Natural killer cell treated with Interleukin-12 subunit alpha and Interleukin-12 subunit beta and Interleukin-15 and Interleukin-18, amount 100 ng/mL, for 72 hours (primary cell): ENCODE data around the gene GBX1. TPM values are rescaled to one million over a fixed set of nuclear protein-coding genes. Genes with fewer than 3 reads are reported as not detected.

Experiments used
- ATAC-seq, 2 donors: fragments of 150-1000 bp; cut with Tn5 transposase in 1 of 2; sonication (Bioruptor Pico), chemical (Tn5 transposase) in 1 of 2; 2 replicates each; pipeline ENCODE4 v1.10.0; 2021
- DNase-seq: peaks from one replicate; pipeline ENCODE4 v3.0.0; 2022; ENCODE audit warnings: low spot score
- H3K27ac Mint-ChIP-seq, 2 donors: 1 replicate in 1 of 2; 2 replicates in 1 of 2; pipeline ENCODE4 v1.8.0; 2022; ENCODE audit warnings: mixed read lengths in 2 of 2, mild to moderate bottlenecking in 1 of 2, moderate library complexity in 1 of 2
- H3K27me3 Mint-ChIP-seq, 2 donors: 1 replicate in 1 of 2; 2 replicates in 1 of 2; pipeline ENCODE4 v1.8.0; 2022; ENCODE audit warnings: mixed read lengths in 2 of 2
- H3K36me3 Mint-ChIP-seq: one replicate; pipeline ENCODE4 v1.8.0; 2022; ENCODE audit warnings: mixed read lengths
- H3K4me1 Mint-ChIP-seq, 2 donors: 1 replicate in 1 of 2; 2 replicates in 1 of 2; pipeline ENCODE4 v1.8.0; 2022; ENCODE audit warnings: low read depth in 2 of 2, mixed read lengths in 2 of 2, mild to moderate bottlenecking in 1 of 2
- H3K4me3 Mint-ChIP-seq: one replicate; pipeline ENCODE4 v1.8.0; 2022; ENCODE audit warnings: mixed read lengths
- H3K9me3 Mint-ChIP-seq: 2 replicates; pipeline ENCODE4 v1.8.0; 2022; ENCODE audit warnings: mixed read lengths
- total RNA-seq, 2 donors: library from RNA; stranded (reverse); gene quantifications; one replicate each; pipeline ENCODE4 v1.2.3, GENCODE V29; 2022

Gene GBX1
- total RNA-seq, 2 donors from 2014 or later = not detected

DNA sequence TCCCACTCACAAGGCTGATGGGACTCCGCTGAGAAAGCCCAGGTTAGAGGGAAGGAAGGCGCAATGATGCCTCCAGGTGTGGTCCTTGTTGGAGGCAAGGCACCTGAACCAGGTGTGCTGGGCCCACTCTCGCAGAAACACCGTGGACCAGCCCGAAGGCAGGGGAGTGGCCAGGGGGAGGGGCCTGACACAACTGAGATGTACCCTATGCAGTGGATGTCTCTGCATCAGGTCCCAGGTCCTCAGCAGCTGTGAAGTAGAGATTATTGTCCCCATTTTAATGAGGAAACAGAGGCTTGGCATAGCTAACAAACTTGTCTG lies 32.0 kb downstream of the GBX1 start:
- Mint-ChIP-seq H3K4me1 (no peaks in the 10 kb centered on the region), H3K27ac (no peak overlapping the region), H3K9me3 (no peaks in the 10 kb centered on the region), H3K4me3 (no peak overlapping the region), H3K36me3 (no peaks in the 10 kb centered on the region), H3K27me3 (no peaks in the 10 kb centered on the region)
- no peak for ATAC-seq
- DNase-seq = no peak

DNA sequence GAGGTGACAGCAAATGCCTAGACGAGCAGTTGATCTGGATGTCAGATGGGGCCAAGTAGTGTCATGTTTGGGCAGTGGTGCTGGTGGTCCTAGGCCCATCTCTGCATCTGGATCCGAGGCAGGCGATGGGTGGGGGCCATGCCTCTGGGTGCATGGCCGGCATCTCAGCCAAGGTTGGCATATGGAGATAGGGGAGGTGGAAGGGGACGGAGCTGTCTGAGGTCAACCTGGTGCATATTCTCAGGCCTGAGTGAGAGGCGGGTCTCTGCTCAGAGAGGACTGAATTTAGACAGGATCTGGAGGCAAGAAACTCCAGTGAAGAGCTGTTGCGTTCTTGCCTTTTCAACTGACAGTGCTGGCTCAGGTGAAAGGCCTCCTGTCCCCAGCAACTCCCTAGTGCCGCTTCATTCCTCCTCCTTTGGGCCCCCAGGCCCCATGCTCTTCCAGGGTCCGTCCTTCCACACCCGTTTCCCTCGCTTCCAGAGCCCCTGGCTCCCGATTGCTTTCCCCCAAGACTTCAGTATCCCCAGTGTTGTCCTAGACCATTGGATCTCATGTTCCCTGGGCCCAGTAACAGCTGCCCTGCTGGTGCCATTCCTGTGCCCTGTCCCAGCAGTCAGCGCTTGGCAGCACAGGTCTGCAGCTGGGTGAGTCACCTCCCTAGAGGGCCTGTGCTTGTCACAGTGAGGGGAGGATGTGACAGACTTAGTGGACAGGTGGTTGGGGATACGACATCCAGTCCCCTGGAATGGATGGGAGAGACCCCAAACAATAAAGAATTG lies 32.6 kb downstream of the GBX1 start:
- H3K36me3 Mint-ChIP-seq = no peaks in the 10 kb centered on the region
- no peak overlapping the region for H3K4me3 Mint-ChIP-seq
- H3K9me3 Mint-ChIP-seq = no peaks in the 10 kb centered on the region
- DNase-seq = no peak
- H3K27me3 Mint-ChIP-seq = no peaks in the 10 kb centered on the region
- ATAC-seq = no peak
- no peak overlapping the region for H3K27ac Mint-ChIP-seq
- no peaks in the 10 kb centered on the region for H3K4me1 Mint-ChIP-seq

DNA sequence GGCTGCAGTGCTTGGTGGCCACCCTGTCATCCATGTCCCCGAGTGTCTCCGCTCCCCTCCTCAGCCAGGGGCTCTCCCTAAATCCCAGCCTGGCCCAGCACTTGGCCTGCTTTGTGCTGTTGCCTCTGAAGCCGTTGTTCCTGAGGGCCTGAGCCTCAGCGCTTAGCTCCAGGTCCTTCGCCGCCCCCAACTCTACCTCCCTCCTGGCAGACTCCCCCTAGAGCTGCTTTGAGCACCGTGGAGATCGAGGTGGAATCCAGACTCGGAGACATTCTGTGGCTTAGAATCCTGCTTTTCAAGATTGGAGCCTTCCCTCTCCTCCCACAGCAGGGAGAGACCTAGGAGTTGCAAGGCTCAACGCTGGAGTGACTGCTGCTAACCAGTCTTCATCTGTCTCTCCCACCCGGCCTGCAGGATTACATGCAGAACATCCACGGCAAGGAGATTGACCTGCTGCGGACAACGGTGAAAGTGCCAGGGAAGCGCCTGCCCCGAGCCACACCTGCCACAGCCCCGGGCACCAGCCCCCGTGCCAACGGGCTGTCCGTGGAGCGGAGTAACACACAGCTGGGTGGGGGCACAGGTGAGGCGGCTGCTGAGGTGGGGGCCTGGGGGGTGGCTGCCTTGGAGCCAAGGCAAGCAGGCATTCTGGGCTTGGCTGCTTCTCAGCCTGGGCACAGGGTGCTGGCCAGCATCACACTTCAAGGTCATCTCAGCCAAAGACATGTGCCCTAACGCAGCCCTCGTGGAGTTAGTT lies 33.3 kb downstream of the GBX1 start:
- H3K27me3 Mint-ChIP-seq = no peaks in the 10 kb centered on the region
- ATAC-seq (no peak), DNase-seq (no peak)
- H3K36me3 Mint-ChIP-seq = no peaks in the 10 kb centered on the region
- no peak overlapping the region for H3K27ac Mint-ChIP-seq
- H3K4me1 Mint-ChIP-seq = no peaks in the 10 kb centered on the region
- H3K4me3 Mint-ChIP-seq = no peak overlapping the region
- no peaks in the 10 kb centered on the region for H3K9me3 Mint-ChIP-seq

DNA sequence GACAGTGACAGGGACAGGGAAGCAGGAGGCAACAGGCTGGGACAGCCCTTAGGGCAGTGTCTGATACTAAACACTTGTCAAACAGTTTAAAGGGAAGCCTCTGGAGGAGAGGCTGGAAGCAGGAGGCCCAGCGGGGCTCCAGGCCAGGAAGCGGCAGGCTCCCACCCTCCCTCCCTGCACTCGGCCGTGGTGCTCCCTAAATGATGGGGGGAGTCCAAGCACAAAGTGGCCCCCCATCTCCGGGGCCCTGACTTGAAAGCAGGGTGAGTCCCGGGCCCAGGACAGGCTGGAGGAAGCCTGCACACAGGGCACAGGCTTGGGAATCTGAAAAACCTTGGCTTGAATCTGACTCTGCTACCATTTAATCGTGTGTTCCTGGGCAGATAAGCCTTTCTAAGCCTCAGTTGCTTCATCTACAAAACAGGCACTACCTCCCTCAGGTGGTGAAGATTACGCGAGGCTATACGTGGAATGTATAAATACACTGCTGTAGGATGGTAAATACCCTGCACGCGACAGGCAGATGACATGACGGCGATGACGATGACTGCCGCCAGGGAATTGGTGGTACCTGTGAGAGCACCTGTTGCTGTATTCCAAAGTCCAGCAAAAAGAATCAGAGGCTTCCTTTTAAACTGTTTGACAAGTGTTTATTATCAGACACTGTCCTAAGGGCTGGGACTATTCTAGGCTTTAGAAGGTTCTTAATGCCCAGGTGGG lies 34.1 kb downstream of the GBX1 start:
- Mint-ChIP-seq H3K36me3 (no peaks in the 10 kb centered on the region), H3K4me3 (no peak overlapping the region), H3K9me3 (no peaks in the 10 kb centered on the region), H3K27me3 (no peaks in the 10 kb centered on the region), H3K4me1 (no peaks in the 10 kb centered on the region), H3K27ac (no peak overlapping the region)
- ATAC-seq (no peak), DNase-seq (no peak)

DNA sequence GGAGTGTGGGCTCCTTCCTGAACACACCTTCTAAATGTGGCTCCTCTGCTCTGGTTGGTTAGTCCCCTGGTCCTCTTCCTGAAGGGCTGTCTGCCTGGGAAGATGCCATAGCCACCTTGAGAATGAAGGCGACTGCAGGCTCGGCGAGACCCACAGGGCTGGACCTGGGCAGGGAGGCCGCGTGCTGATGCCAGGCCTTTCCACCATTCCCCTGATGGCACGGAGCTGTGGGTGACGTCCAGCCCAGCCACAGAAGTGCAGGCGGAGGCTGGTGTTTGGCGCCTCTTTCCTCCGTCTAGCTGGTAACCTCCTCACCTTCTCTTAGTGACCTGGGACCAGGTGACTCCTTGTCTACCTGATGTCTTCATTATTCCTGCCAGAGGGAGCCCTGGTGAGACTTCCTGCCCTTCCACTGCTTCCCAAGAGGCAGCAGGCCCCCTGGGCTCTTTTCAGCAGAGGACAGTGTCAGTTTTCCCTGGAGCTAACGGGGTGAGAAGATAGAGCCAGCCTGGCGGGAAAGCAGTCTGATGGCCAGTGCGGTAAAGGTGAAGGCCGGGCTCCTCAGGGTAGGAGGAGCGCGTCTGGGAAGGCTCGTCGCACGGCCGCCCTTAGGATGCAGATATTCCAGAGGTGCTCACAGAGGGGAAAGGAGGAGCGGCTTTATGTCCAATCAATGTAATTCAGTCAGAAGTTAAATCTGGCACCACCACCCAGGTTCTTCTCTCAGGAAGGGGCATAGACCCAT lies 34.9 kb downstream of the GBX1 start:
- H3K4me1 Mint-ChIP-seq = no peaks in the 10 kb centered on the region
- H3K27me3 Mint-ChIP-seq = no peaks in the 10 kb centered on the region
- H3K36me3 Mint-ChIP-seq = no peaks in the 10 kb centered on the region

DNA sequence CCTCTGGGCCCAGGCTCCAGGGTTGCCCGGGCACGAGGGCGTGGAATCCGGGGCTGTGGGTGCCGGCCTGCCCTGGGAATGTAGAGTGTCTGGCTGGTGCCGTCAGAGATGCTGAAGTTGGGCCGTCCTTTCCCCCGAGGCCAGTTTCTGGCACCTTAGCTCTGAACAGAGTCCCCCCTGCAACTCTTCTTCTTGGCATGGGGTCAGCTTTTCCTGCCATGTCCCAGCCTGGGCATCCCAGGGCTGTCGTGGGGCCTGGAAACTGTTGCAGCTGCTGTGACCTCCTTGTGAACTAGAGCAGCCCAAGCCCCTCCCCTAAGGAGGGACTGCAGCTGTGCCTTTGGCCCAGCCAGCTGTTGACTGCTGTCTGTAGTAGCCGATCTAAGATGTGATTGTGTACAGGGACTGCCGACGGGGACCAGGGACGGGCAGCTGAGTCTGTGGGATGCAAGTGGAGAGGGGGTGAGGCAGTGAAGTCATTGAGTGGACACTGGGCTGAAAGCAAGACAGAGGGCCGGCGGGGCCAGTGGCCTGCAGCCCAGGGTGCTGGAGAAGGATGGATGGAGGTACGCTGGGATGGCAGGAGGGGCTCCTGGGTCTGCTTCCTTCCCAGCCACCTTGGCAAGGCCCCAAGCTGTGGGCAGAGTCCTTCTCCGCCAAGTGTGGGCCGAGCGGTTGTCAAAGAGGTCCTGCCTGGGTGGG lies 35.8 kb downstream of the GBX1 start:
- H3K36me3 Mint-ChIP-seq = no peaks in the 10 kb centered on the region
- H3K27me3 Mint-ChIP-seq = no peaks in the 10 kb centered on the region
- no peak overlapping the region for H3K4me3 Mint-ChIP-seq
- H3K4me1 Mint-ChIP-seq = no peaks in the 10 kb centered on the region
- ATAC-seq (no peak), DNase-seq (no peak)
- H3K9me3 Mint-ChIP-seq = no peaks in the 10 kb centered on the region
- H3K27ac Mint-ChIP-seq = no peak overlapping the region

More for the DNA sequence above, 34.9 kb downstream of the GBX1 start:
- no peak for DNase-seq
- Mint-ChIP-seq H3K9me3 (no peaks in the 10 kb centered on the region), H3K4me3 (no peak overlapping the region), H3K27ac (no peak overlapping the region)
- ATAC-seq = no peak

DNA sequence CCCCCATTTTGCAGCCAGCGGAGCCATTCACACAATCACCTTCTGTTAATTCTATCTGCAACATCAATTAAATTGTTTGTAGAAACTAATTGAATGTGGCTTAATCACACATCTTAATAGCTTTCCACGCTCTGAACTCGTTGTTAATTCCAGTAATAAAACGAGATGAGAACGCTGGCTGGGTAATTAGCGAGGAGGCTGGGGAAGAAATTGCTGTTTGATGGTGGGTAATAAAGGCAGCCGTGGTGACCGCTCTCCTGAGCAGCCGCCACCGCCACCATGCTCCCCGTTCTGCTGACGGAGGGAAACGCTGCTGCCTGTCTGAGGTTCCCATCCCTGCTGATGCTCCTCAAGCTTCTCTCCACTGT lies 36.3 kb downstream of the GBX1 start:
- Mint-ChIP-seq H3K27ac (no peak overlapping the region), H3K4me1 (no peaks in the 10 kb centered on the region), H3K36me3 (no peaks in the 10 kb centered on the region), H3K9me3 (no peaks in the 10 kb centered on the region), H3K27me3 (no peaks in the 10 kb centered on the region), H3K4me3 (no peak overlapping the region)
- no peak for ATAC-seq
- no peak for DNase-seq

DNA sequence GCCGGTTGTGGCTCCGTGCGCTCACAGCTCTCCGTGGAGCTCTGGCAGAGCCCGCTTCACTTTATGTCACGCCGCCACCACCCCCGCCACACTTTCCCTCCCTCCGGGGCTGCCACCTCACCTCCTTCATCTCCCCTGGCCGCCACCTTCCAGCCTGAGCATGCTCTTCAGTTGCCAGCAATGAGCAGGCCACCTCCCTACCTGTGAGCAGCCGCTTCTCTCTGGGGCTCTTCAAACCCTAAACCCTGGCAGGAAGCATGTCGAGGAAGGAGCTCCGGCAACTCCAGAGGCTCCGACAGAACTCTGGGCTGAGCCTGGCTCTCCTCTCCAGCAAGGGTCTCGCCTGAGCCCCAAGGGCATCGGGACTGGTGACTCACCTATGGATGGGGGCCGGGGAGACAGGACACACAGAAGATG lies 36.7 kb downstream of the GBX1 start:
- Mint-ChIP-seq H3K4me1 (no peaks in the 10 kb centered on the region), H3K36me3 (no peaks in the 10 kb centered on the region), H3K27me3 (no peaks in the 10 kb centered on the region), H3K4me3 (no peak overlapping the region), H3K9me3 (no peaks in the 10 kb centered on the region), H3K27ac (no peak overlapping the region)
- DNase-seq (no peak), ATAC-seq (no peak)

DNA sequence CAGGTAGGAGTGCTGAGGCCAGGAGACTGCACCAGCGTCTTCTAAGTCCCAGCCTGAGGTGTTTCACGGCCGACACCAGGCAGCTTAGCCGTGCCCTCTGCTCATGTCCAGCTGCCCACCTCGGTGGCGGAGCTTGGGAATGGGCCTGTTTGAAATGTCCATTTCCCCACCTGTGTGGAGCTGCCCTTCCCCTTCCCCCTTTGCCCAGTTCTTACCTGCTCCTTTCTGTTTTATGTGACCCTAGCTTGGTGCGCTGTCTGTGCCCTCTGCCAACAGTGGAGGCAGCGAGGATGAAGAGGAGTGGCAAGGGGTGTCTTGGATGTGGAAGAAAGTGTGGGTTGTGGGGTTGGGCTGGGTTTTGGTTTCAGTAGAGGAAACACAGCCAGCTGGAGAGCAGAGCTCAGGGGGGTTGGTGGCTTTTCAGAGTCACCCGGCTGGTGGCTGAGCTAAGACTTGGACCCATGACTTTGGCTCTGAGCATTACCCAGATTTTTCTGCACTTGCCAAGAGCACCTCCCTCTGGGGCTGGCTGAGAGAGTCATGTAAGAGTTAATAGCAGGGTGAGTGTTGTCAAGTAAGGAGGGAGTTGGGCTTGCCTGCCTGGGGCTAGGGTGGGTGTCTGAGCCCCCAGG lies 37.4 kb downstream of the GBX1 start:
- H3K4me1 Mint-ChIP-seq = no peaks in the 10 kb centered on the region
- no peak for DNase-seq
- H3K9me3 Mint-ChIP-seq = no peaks in the 10 kb centered on the region
- no peak for ATAC-seq
- H3K27me3 Mint-ChIP-seq = no peaks in the 10 kb centered on the region
- H3K36me3 Mint-ChIP-seq = no peaks in the 10 kb centered on the region
- H3K27ac Mint-ChIP-seq = no peak overlapping the region
- no peak overlapping the region for H3K4me3 Mint-ChIP-seq

DNA sequence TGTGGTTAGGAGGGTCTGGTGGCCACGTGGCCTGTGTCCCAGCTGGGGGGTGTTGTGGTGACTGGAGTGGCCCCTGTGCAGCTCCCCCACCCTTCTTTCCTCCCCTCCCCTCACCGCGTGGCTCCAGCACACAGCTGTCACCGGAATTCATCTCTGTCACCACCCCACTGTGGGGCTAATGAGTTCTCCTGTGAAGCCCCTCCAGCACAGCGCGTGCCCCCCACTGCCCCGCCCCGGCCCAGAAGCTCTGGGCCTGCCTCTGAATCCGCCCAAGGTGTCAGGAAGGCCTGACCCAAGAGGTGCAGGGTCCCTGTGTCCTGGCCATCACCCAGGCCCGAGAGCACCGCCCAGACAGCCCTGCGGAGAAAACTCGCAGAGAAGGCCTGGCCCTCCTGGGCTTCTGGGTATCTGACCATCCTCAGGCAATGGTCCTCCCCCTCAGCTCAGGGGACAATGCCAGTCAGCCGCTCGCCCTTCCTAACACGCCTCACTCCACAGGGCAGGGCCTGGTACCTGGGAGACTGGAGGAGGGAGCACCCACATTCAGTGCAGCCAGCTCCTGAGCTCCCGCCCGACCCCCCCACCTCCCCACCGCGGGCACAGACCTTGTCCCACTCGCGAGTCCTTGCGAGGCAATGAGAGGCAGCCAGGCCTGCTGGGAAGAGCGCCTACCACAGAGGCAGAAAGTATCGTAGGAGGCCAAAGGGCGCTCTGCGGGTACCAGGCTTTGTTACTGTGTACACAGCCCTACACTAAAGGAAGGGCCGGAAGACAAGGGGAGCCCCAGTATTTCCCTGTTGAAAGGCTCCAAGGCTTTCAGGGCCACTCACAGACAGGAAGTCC lies 38.2 kb downstream of the GBX1 start:
- Mint-ChIP-seq H3K4me1 (no peaks in the 10 kb centered on the region), H3K27me3 (no peaks in the 10 kb centered on the region), H3K4me3 (no peak overlapping the region), H3K36me3 (no peaks in the 10 kb centered on the region), H3K27ac (no peak overlapping the region), H3K9me3 (no peaks in the 10 kb centered on the region)
- ATAC-seq = no peak
- DNase-seq = no peak

DNA sequence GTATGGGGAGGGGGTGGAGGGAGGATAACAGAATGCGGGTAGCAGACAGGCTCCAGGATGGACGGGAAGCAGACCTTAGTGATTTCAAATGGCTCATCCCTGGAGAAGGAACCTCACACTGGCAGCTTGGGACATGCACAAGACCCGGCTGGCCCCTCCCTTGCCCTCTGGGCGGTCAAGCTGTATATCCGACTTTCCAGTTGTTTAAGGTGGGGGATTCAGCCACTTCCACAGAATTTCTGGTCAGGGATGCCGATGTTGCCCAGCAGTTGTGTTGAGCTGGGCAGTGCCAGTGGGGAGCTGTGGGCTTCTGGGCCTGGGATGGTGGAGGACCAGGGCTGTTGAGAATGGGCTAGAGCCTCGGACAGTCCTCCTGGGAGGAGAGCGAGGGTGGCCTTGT lies 38.8 kb downstream of the GBX1 start:
- Mint-ChIP-seq H3K9me3 (no peaks in the 10 kb centered on the region), H3K27me3 (no peaks in the 10 kb centered on the region), H3K27ac (no peak overlapping the region), H3K36me3 (no peaks in the 10 kb centered on the region), H3K4me3 (no peak overlapping the region), H3K4me1 (peaks cover 4 to 5% of the 10 kb centered on the region in 2 donors)
- DNase-seq (no peak), ATAC-seq (no peak)

DNA sequence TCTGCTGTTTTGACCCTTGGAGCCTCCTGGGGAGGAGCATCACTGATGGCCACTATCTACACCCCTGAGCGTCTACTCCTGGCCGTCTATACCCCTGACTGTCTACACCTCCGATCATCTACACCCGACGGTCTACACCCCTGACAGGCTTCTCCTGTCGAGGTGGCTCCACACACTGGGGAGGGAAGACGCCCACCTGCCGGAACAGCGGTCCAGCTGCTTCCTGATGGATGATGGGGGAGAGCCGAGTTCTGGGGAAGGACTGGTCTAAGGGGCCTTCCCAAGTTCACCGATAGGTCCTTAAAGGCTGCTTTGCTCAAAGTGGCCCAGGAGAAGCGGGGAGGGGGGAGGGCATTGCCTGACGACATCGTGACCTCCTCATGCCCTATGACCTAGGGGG lies 39.4 kb downstream of the GBX1 start:
- no peaks in the 10 kb centered on the region for H3K27me3 Mint-ChIP-seq
- H3K4me3 Mint-ChIP-seq = no peak overlapping the region
- no peak overlapping the region for H3K27ac Mint-ChIP-seq
- H3K36me3 Mint-ChIP-seq = no peaks in the 10 kb centered on the region
- H3K4me1 Mint-ChIP-seq = peaks cover 4 to 5% of the 10 kb centered on the region in 2 donors
- no peak for DNase-seq
- ATAC-seq = no peak
- H3K9me3 Mint-ChIP-seq = no peaks in the 10 kb centered on the region
